Lower leg skin (tissue), 4 donors: ENCODE data around the gene TEX264. TPM values are rescaled to one million over a fixed set of nuclear protein-coding genes. Genes with fewer than 3 reads are reported as not detected.

Experiments used
- DNase-seq, 2 donors: peaks; one replicate each; pipeline ENCODE4 v3.0.0-alpha.2; 2019; ENCODE audit warnings: low spot score in 2 of 2
- H3K4me3 ChIP-seq: fragments of 200-600 bp; sonication (generic); 2 replicates; pipeline ENCODE4 v1.5.1; 2017; ENCODE audit warnings: mild to moderate bottlenecking, low read depth; ENCODE audit not compliant: poor library complexity, severe bottlenecking
- CTCF ChIP-seq, 3 donors: fragments of 450-650 bp; IDR thresholded peaks; one replicate each; pipeline ENCODE4 v1.5.1; 2016; ENCODE audit warnings: antibody characterized with exemption in 3 of 3, mild to moderate bottlenecking in 3 of 3, moderate library complexity in 2 of 3
- POLR2A ChIP-seq, 2 donors: fragments of 450-650 bp; IDR thresholded peaks; one replicate each; pipeline ENCODE4 v1.6.1; 2016 to 2017; ENCODE audit warnings: antibody characterized with exemption in 2 of 2, mild to moderate bottlenecking in 1 of 2, moderate library complexity in 1 of 2
- WGBS, 2 donors: methylation state at CpG; one replicate each; pipeline ENCODE4 v1.1.5; 2018; 5-methylcytosine and 5-hydroxymethylcytosine counted together
- intact Hi-C: fragments of 100-400 bp; cut with DNase I; formaldehyde crosslinking; loops from one replicate; pipeline ENCODE4 v1.15.0; 2023; ENCODE audit warnings: low total_unique reads
- total RNA-seq, 4 donors: library from RNA; depleted of rRNA; stranded (reverse); fragments of >200 nt; gene quantifications; one replicate each; pipeline ENCODE4 v1.1.0, GENCODE V29; 2016

The TEX264 gene
- total RNA-seq, 4 donors from 2014 or later = 103 to 232 (median 134) TPM

- DNase-seq = peak in 1 of 2 donors; percentile 51
- intact Hi-C loops = loop anchor here (5.0 to 10.0 kb wide), 2 partner anchors 297 to 1059 kb away; partner anchors contain the start of gene MANF
- TF ChIP-seq POLR2A (IDR thresholded peaks at IDR 0.05) = no peak
- no peak for TF ChIP-seq CTCF (IDR thresholded peaks at IDR 0.05)
- 21 to 36% methylated on average over 3 of the region's 3 CpGs for WGBS, 2 donors
- no peak overlapping the region for H3K4me3 ChIP-seq
Observed at GRCh38 chr3:51681453-51681852, 10.4 kb downstream of the TEX264 start.

DNA sequence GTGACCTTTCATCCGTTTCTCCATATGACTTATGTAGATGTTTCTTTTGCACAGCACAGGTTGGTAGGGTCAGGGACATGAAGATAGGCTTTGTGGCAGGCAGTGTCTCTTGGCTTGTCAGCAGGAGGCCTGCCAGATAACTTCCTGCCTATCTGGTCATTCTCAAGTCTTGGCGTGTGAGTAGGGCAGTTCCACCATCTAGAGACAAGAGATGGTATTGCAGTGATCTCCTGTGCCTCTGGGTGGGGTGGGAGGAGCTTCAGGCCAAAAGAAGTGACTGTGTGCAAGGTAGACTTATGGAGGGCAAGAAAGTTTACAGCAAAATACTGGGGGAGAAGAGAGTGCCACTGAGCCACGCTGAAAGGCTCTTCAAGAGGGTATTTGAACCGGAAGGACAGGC, 11.0 kb downstream of the TEX264 start:
- peak; percentile 82 to 90 for DNase-seq
- WGBS, 2 donors = 19 to 27% methylated on average over 4 of the region's 4 CpGs
- H3K4me3 ChIP-seq = no peak overlapping the region
- TF ChIP-seq POLR2A (IDR thresholded peaks at IDR 0.05) (no peak), CTCF (IDR thresholded peaks at IDR 0.05) (peak in 1 of 3 donors; percentile 49)
- intact Hi-C loops = loop anchor here (5.0 to 10.0 kb wide), 2 partner anchors 297 to 1060 kb away; partner anchors contain the start of gene MANF

GRCh38 chr3:51682526-51682925, 11.5 kb downstream of the TEX264 start:
- TF ChIP-seq POLR2A (IDR thresholded peaks at IDR 0.05) = no peak
- TF ChIP-seq CTCF (IDR thresholded peaks at IDR 0.05) = no peak
- 76 to 78% methylated on average over 7 of the region's 7 CpGs for WGBS, 2 donors
- intact Hi-C loops = loop anchor here (5.0 to 10.0 kb wide), 2 partner anchors 298 to 1060 kb away; partner anchors contain the start of gene MANF
- H3K4me3 ChIP-seq = no peak overlapping the region
- no peak for DNase-seq

GRCh38 chr3:51683566-51683965, 12.5 kb downstream of the TEX264 start:
- no peak for TF ChIP-seq CTCF (IDR thresholded peaks at IDR 0.05)
- no peak for TF ChIP-seq POLR2A (IDR thresholded peaks at IDR 0.05)
- no peak overlapping the region for H3K4me3 ChIP-seq
- 59 to 77% methylated on average over 2 of the region's 2 CpGs for WGBS, 2 donors
- DNase-seq = no peak
- intact Hi-C loops = loop anchor here (5.0 to 10.0 kb wide), 2 partner anchors 299 to 1061 kb away; partner anchors contain the start of gene MANF

DNA sequence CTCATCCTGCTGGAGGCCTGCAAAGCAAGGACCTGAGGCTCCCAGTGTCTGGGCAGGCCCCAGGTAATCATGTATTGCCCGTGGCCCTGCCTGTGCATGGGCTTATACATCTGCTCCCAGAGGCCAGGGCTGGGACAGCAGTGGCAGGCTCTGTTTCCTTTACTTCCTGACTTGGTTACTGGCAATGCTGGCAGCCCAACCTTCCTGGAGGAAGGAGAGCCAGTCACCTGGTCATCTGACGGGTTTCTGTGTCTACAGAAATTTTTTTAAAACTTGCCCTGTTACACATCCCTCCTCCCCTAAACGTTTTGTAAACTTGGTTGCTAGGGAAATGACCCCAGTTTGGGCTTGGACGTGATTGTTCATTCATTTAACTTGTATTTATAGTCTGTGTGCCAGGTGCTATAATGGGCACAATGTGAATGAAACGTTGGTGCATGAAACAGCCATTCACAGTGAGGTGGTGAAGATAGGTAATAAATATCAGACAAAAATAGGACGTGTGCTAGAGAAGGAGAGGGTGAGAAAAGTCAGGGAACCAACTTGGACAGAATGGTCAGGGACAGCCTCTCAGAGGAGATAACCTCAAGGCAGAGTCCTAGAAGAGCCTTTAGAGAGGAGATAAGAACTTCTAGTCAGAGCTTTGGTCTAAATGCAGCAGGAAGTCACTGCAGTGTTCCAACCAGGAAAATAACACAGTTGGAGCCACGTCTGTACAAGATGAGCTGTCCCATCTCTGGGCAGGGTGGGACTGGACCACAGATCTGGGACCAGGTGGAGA, 14.1 kb downstream of the TEX264 start:
- DNase-seq = no peak
- no peak for TF ChIP-seq POLR2A (IDR thresholded peaks at IDR 0.05)
- TF ChIP-seq CTCF (IDR thresholded peaks at IDR 0.05) = no peak
- intact Hi-C loops = loop anchor here (5.0 to 10.0 kb wide), 2 partner anchors 300 to 1063 kb away; partner anchors contain the start of gene MANF
- H3K4me3 ChIP-seq = no peak overlapping the region
- WGBS, 2 donors = 56 to 68% methylated on average over 7 of the region's 7 CpGs
